Stimulated activated CD4-positive, alpha-beta T cell treated with anti-CD3 and anti-CD28 coated beads, Interleukin-12 subunit alpha, Interleukin-12 subunit beta, amount 100 ng/mL, for 24 hours (primary cell): ENCODE results near the gene POLE.

ENCODE experiments used
- DNase-seq, 2 experiments: peaks; one replicate each; pipeline ENCODE4 v3.0.0-alpha.2; 2020; ENCODE audit warnings: low read depth in 2 of 2

Gene POLE

DNA sequence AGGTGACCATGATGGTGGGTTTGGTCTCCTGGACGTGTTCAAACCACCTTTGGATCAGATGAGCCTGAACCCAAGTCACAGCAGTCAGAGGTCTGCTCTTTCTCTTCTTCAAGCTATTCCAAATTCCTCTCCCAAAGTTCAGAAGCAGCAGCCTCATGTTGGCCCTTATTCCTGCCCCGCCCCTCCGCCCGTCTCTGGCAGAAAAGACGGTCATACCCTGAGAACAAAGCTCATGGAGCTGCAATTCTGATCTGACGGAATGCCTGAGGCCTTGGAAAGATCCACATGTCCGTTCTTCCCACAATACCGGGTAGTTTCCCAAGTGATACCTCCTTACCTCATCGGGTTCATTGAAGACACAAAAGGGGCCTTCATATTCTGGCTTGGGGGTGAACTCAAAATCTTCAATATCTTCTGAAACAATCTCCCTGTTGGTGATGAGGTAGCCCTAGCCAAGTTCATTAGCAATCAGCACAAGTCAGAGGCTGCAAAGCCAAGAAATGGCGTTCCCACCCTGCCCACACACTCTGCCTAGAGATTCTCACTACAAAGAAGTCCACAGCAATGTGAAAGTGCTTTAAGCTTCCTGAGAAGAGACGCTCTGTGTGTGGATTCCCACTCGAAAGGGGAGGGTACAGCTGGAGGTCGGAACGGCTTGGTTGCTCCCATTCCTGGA lies 11.2 kb downstream of the POLE start:
- no peak for DNase-seq

DNA sequence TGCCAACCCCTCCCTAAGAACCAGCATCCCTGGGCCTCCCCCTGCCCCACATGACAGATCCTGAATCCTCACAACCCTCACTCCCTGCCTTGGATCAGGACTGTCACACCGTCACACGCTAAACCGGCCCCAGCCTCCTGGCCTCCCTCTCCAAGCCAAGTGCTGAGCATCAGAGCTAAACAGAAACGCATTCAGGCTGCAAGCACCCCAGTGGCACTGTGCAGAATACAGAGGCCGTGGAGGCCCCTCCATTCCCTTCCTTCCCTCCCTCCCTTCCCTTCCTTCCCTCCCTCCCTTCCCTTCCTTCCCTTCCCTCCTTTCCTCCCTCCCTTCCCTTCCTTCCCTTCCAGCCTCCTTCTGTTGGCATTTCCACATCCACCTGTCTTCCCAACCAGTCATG lies 12.6 kb downstream of the POLE start:
- no peak for DNase-seq

DNA sequence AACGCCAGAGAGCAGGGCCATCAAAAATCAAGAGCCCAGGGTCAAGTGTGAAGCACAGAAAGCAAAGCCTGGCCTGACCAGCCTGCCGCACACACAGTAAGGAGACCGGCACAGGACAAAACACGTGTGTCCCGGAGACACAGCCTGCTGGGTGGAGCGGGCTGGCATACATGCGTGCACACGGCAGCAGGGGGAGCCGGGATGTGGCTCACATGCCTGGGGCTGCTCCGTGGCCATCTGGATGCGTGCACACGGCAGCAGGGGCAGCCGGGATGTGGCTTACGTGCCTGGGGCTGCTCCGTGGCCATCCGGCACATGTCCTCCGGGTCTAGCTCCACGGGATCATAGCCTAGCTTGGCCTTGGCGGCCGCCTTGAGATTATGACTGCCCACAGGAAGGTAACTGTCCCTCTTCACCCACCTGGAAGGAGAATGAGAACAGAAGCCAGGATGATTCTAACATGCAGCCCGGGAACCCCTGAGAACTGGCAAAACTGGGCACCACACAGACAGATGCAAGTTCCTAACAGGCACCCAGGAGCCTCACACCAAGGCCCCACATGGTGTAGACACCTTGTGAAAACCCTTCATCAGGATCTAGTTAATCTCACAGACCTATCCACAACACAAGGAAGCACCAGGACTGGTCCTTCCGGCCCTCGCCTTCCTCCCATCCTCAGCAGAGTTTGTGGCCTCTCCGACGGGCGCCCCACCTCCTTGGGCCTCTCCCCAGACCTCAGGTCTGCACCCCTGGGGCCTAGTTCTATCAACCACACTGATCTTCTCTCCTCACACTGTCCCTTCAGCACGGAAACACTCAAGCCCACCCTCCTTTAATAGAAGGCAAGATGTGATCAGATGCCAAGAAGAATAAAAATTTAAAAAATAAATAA lies 13.6 kb downstream of the POLE start:
- DNase-seq = no peak

DNA sequence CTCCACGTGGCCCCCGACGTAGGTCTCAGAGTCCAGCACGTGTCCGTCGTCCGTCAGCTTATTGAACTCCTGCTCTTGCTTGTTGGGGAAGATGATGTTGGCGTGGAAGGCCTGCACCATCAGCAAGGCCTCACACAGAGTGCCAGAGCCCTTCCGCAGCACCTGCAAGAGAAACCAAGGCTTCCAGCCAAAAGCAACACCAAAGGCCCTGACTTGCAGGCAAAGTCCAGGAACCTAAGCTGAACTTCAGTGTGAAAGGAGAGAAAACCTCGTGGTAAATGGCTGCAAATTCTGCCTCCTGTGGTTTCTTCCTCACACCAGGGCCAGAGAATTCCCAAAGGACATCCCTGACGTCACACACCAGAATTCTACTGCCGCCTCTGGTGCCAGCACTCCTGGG lies 14.5 kb downstream of the POLE start:
- DNase-seq = no peak

DNA sequence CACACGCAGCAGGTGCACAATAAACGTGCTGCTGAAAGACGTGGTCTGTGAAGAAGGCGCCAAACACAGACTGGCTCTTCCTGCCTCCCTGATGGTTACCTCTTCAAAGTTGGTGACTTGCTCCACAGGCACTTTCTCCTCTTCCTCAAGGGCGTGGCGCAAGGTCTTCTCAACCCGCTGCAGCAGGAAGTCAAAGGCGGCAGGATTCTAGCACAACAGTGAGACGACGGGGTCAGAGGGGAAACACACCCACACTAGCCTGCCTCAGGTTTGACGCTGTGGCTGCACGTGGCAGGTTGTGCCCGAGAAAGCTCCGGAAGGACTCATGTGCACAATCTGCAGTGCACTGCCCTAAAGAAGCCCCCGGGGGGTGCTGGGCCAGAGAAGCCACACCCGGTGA lies 15.0 kb downstream of the POLE start:
- no peak for DNase-seq

DNA sequence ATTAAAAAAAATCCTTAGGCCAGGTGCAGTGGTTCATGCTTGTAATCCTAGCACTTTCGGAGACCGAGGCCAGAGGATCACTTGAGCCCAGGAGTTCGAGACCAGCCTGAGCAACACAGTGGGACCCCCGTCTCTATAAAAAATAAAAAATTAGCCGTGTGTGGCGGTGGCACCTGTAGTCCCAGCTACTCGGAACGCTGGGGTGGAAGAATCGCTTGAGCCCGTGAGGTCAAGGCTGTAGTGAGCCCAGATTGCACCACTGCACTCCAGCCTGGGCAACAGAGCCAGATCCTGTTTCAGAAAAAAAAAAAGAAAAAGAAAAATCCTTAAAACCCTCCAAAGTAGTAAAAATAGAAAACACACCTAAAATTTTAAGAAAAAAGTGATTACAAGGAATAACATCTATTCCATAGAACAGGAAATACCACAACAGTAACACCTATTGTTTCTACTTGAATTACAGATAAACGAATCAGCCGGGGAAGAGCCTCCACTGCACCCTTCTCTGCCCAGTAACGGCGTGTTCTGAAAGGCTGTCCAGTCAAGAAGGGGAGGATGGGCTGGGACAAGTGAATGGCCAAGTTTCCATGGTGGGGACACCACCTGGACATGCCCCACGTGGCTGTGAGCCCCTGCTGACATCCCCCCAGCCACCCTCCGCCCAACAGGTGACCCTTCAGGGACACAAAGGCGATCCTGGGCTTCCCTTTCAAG lies 17.8 kb downstream of the POLE start:
- DNase-seq = no peak

DNA sequence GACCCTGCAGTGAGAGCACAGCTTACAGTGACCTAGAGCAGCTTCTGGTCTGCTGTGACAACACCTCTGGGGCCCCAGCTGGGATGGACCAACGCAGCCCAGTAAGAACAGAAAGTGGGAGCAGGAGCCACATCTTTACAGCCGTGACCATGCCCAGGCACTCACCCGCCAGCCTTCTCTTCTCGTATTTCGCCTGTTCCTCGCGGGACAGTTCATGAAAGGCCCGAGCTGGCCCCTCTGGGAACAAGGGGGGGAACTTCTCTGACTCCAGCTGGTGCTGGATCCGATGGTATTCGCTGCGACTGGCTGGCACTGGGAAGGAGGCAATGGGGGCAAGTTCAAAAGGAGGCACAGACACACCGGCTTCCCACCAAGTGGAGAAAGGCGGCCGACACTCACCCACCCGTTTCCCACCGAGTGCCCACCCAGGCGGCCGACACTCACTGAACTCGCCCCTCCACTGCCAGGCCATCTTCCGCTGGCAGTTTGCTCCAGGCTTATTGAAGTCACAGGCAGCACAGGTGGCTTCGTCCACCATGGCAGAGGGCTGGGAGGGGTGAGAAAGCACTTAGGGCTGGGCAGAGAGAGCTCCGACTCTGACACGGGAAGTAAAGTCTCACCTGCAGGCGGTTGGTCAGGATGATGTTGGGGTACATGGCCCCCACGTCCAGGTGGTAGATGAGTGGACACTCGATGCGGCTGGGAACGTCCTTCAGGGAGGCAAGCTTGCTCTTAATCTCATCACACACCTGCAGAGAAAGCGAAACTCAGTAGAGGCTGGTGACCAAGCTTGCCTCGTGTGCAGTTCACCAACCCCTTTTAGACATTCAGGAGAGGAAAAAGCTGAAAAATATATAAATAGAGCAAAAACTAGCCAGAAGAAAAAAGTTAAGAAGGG lies 18.7 kb downstream of the POLE start:
- no peak for DNase-seq

DNA sequence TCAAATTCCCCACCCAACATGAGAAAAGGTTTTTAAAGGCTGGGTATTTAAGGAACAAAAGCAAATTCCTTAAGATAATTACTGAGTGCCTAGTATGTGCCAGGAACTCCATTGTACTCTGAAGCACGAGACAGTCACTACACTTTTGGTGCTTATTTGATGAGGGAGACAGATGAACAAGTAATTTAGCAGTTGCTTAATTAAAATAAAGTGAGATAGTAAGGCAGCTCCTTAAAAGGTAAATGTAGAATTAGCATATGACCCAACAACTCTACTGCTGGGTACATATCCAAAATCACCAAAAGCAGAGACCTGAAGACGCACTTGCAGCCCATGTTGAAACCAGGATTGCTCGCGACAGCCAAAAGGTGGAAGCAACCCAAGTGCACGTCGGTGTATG lies 21.3 kb downstream of the POLE start:
- DNase-seq = no peak

DNA sequence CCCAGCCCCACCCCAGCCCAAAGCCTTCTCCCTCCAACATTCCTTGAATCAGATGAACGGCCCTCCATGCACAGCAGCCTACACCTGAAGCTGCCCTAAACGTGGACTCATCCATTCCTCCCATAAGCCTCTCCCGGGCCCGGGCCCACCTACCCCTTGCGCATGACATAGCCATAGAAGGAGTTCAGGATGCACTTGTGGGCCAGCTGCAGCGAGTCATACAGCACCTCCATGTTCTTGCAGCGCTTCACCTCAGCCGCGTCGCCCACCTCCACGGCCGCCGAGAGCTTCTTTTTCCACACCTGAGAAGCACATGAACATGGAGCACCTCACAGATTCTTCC lies 22.0 kb downstream of the POLE start:
- no peak for DNase-seq

DNA sequence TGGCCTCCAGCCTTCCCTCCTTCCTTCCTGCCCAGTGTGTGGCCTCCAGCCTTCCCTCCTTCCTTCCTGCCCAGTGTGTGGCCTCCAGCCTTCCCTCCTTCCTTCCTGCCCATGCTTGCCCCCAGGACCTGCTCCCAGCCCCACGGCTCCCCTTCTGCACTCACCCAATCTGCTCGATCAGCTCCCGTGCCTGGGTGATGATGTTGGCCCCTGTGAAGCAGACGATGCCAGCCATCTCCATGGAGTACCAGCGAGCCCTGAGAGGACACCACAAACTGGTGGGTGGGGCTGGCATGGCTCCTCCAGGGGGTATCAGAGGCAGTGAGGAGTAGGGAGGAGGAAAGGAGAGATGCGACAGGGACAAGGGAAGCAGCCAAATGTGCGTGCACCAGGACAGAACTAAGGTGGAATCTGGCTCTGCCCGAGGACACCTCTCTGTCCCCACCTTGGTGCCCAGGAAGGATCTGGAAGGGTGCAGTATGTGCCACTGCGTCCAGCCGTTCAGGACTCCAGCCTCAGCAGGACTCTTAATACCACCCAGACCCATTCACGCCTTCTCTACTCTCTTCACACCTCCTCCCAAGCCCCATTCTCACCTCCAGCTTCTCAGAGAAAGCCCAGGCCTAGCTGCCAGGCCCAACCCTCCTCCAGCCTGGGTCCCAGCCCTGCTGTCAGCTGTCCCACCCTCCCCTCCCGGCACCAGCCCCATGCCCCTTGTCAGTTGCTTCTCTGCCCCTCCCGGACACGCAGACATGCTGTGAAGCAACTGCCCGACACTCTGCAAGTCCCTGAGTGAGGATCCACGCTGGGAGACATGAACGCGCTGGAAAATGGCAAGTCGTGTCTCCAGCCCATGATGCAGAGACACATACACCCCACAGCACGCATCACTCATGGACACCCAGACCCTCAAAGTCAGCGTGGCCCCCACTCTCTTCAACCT lies 22.7 kb downstream of the POLE start:
- DNase-seq = no peak

DNA sequence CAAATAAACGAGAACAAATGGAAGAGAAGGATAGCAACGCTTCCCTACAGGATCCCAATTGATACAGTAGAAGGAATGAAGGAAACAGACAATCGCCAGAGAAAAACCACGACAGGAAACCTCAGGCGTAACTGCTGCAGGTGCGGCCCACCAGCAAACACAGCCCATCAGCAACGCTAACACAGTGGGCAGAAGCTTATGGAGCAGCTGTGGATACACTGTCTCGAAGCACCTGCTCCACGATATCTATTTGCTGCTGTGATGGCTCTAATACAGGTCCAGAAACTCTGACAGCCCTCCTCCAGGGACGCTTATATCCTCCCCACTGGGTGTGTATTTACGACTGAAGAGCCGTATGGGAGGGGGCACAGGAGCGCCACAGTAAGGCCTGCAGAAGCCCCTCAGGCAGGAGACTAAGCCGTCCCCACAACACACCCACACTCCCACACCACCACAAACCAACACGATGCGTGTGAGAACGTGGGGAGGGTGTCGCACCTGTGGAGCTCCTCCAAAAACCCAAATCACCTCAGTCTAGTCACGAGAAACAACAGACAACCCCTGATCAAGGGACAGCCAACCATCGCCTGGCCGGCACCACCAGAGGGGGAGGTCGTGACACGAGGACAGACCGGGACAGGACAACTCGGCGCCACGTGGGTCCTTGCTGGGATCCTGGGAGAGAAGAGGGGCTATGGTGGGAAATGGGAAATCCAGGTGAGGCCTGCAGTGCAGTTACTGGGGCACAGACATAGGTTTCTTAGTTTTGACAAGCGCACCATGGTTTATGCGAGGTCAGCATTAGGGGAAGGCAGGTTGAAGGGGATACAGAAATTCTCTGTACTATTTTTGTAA lies 24.0 kb downstream of the POLE start:
- DNase-seq = no peak

DNA sequence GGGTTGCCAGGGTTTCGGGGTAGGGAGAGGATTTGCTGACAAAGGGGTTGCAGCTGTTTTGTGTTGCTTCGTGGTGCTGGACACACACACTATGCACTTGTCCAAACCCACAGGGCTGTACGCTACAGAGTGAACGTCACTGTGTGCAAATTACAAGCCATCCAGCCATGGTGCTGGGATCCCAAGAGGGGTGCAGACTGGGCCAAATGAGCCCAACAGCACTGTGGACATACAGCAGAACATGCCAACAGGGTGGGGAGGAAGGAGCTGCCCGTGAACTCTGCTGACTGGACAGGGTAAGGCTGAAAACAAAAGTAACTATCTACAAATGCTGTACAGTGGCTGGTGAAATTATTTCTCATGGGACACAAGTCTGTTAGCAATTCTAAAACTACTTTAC lies 25.2 kb downstream of the POLE start:
- no peak for DNase-seq

DNA sequence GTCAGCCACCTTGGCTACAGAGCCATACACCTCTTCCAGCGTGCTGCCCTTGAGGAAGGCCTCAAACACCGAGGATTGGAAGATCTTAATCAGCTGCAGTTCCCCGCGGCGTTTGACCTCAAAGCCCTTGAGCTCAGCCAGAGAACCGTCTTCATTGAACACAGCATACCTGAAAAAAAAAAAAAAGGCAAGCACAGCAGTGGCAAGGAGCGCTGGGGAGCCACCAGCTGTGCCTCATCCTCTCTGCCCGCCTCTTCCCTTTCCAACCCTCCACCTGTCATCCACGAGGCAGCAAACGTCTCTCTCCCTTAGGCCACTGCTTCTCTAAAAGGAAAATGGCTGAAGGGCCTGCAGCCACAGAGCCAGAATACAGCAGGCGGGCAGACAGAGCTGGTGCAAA lies 26.1 kb downstream of the POLE start:
- no peak for DNase-seq

DNA sequence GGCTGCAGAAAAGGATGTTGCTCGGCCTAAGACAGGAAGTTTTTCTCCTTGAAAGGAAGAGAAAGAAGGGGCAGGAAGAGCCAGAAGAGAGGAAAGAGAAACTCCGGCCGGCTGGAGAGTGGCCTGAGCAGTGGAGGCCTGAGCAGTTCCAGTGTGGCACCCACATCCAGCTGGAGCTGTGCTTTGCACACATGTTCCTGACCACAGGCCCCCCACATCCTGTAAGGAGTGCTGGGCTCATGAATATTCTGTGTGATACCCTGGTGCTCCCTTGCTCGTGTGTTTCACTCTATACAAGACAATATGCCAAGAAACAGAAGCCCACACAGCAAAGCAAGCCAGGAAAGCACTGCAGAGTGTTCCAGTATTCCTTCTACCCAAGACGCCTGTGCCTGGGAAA lies 27.1 kb downstream of the POLE start:
- no peak for DNase-seq

DNA sequence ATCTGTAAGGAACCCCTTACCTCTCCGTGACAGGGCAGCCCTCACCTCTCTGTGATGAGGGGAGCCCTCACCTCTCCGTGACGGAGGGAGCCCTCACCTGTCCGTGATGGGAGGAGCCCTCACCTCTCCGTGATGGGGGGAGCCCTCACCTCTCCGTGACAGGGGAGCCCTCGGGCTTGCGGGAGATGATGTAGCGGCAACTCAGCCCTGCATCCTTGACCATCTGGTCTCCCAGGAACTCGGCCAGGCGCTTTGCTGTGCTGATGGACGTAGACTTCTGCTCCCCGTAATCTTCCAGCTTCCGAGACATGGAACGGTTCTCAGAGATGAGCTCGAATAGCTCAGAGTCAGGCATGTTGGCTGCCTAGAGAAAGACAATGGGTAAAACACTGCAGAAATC lies 28.0 kb downstream of the POLE start:
- no peak for DNase-seq

DNA sequence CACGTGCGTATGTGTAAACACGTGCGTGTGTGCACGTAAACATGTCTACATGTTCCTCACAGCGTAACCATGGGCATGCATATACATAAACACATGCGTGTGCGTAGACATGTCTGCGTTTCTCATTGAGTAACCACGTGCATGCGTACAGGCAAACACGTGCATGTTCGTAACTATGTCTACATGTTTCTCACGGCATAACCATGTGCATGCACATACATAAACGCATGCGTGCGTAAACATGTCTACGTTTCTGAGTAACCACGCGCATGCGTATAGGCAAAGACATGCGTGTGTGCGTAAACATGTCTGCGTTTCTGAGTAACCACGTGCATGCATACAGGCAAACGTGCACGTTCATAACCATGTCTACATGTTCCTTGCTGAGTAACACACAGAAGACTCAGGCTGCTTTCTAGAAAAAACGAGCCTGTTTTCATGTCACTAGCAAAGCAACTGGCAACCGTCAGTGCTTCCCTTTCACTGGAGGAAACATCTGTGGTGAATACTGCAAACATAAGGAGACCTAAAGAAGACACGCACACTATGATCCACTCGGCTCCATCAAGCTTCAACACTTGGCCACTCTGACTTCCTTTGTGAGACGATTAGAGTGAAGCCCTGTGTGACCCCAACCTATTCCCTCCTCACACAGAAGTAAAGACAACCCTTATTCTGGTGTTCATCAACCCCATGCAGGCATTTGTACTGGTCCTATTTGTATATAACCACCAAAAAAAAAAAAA lies 28.8 kb downstream of the POLE start:
- DNase-seq = no peak

DNA sequence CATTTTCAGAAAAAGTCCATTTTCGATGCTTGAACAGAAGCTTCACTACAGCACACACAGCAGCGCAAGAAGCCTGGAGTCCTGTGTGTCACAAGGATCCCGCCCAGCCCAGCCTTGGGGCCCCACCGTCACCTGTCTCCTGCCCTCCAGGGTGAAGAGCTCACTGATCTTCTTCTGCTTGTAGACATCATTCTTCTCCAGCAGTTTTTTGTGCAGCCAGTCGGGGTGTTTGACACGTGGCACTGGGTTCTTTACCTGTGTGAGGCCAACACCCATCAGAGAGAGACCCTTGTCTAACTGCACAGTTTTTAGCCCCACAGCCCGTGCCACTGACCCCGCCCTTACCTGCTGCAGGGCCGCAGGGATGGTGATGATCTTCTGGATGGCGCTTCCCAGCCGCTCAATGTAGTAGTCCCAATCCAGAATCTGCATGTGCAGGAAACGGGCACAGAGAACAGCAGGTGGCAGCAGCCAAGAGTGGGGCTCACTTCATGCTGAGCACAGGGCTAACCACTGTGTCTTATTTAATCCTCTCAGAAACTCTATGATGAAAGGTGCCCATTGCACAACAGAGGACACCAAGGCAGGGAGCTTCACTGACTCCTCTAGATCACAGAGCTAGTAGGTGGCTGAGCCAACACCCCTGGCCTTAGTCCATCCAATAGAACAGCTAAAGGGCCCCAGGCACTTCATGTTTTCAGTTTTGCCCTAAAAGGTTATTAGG lies 30.0 kb downstream of the POLE start:
- DNase-seq = no peak

DNA sequence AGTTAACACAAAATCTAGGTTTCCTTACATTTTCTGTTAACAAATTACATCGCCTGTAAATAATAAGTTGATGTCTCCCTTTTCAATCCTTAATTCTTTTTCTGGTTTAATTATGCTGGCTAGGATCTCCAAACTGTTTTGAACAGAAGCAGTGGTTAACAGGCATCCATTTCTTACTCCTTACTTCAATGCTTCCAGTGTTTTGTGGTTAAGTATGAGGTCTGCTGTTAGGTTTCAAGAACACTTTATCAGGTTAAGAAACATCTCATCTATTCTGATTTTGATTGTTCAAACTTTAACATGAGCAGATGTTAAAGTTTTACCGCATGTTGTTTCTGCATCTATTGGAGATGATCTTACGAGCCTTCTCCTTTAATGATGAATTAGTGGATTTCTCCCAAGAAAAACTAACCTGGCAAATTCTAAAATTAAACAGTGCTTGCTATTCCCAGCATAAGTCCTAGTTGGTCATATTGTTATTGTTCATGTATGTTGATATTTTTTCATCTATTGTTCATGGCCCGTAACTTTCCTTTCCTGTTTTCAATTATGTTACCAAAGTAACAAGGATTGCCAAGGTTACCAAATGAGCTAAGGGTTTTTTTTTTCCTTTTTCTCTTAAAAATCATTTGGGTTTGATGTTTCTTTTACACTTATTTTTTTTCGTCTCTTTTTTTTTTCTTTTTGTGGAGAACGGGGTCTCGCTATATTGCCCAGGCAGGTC lies 33.4 kb downstream of the POLE start:
- no peak for DNase-seq
